ENCODE data around the gene DYNLRB2.

DYNLRB2 gene

GRCh38 chr16:80554033-80554432, 13.2 kb downstream of the DYNLRB2 start:
- TF ChIP-seq CTCF (IDR thresholded peaks at IDR 0.05; ENCODE audit: insufficient read depth, low read length, poor library complexity, severe bottlenecking), result no peak
- Histone ChIP-seq H3K36me3 (ENCODE audit: control insufficient read depth, insufficient read depth, low read length) (no peaks in the 10 kb centered on the region), H3K27me3 (replicated peaks; ENCODE audit: control insufficient read depth, insufficient read depth, low read length) (no peaks in the 10 kb centered on the region), H3K4me3 (replicated peaks; ENCODE audit: low read depth, low read length) (no peak overlapping the region)
- no peak for DNase-seq (ENCODE audit: extremely low read depth, insufficient read length)

GRCh38 chr16:80556481-80556880, 15.7 kb downstream of the DYNLRB2 start:
- no peak for DNase-seq (ENCODE audit: extremely low read depth, insufficient read length)

GRCh38 chr16:80557037-80557436, 16.2 kb downstream of the DYNLRB2 start:
- DNase-seq (ENCODE audit: extremely low read depth, insufficient read length), result no peak
- H3K36me3 ChIP-seq (ENCODE audit: control insufficient read depth, insufficient read depth, low read length), result no peaks in the 10 kb centered on the region
- H3K27me3 ChIP-seq (replicated peaks; ENCODE audit: control insufficient read depth, insufficient read depth, low read length), result no peaks in the 10 kb centered on the region
- H3K4me3 ChIP-seq (replicated peaks; ENCODE audit: low read depth, low read length), result no peak overlapping the region
- no peak for TF ChIP-seq CTCF (IDR thresholded peaks at IDR 0.05; ENCODE audit: insufficient read depth, low read length, poor library complexity, severe bottlenecking)

More at GRCh38 chr16:80556481-80556880, 15.7 kb downstream of the DYNLRB2 start:
- no peak overlapping the region for H3K4me3 ChIP-seq (replicated peaks; ENCODE audit: low read depth, low read length)
- H3K36me3 ChIP-seq (ENCODE audit: control insufficient read depth, insufficient read depth, low read length), result no peaks in the 10 kb centered on the region
- no peaks in the 10 kb centered on the region for H3K27me3 ChIP-seq (replicated peaks; ENCODE audit: control insufficient read depth, insufficient read depth, low read length)
- no peak for TF ChIP-seq CTCF (IDR thresholded peaks at IDR 0.05; ENCODE audit: insufficient read depth, low read length, poor library complexity, severe bottlenecking)

- no peaks in the 10 kb centered on the region for H3K36me3 ChIP-seq (ENCODE audit: control insufficient read depth, insufficient read depth, low read length)
- TF ChIP-seq CTCF (IDR thresholded peaks at IDR 0.05; ENCODE audit: insufficient read depth, low read length, poor library complexity, severe bottlenecking), result no peak
- no peak for DNase-seq (ENCODE audit: extremely low read depth, insufficient read length)
- no peak overlapping the region for H3K4me3 ChIP-seq (replicated peaks; ENCODE audit: low read depth, low read length)
- H3K27me3 ChIP-seq (replicated peaks; ENCODE audit: control insufficient read depth, insufficient read depth, low read length), result no peaks in the 10 kb centered on the region
These were observed 18.6 kb downstream of the DYNLRB2 start for GRCh38 chr16:80559369-80559768.

- no peak for TF ChIP-seq CTCF (IDR thresholded peaks at IDR 0.05; ENCODE audit: insufficient read depth, low read length, poor library complexity, severe bottlenecking)
- H3K4me3 ChIP-seq (replicated peaks; ENCODE audit: low read depth, low read length), result no peak overlapping the region
- no peak for DNase-seq (ENCODE audit: extremely low read depth, insufficient read length)
- H3K36me3 ChIP-seq (ENCODE audit: control insufficient read depth, insufficient read depth, low read length), result no peaks in the 10 kb centered on the region
- H3K27me3 ChIP-seq (replicated peaks; ENCODE audit: control insufficient read depth, insufficient read depth, low read length), result no peaks in the 10 kb centered on the region
These were observed 22.3 kb downstream of the DYNLRB2 start for GRCh38 chr16:80563066-80563465.

GRCh38 chr16:80564394-80564793, 23.6 kb downstream of the DYNLRB2 start:
- no peak overlapping the region for H3K4me3 ChIP-seq (replicated peaks; ENCODE audit: low read depth, low read length)
- H3K27me3 ChIP-seq (replicated peaks; ENCODE audit: control insufficient read depth, insufficient read depth, low read length), result no peaks in the 10 kb centered on the region
- H3K36me3 ChIP-seq (ENCODE audit: control insufficient read depth, insufficient read depth, low read length), result no peaks in the 10 kb centered on the region
- DNase-seq (ENCODE audit: extremely low read depth, insufficient read length), result no peak
- no peak for TF ChIP-seq CTCF (IDR thresholded peaks at IDR 0.05; ENCODE audit: insufficient read depth, low read length, poor library complexity, severe bottlenecking)
